ACC112 (cell line): ENCODE results near the gene LRRN2.
A peak's percentile ranks its signal among the peaks of the same experiment; 100 is the strongest.

ENCODE experiments used
- H2AFZ ChIP-seq: fragments of 200-600 bp; sonication (generic); one replicate; pipeline ENCODE4 v1.6.0; 2017; ENCODE audit warnings: antibody characterized with exemption, low read length; ENCODE audit not compliant: unreplicated experiment
- H3K27ac ChIP-seq: fragments of 200-600 bp; sonication (generic); 2 replicates; pipeline ENCODE4 v1.5.1; 2014; ENCODE audit warnings: low read depth, mild to moderate bottlenecking, antibody characterized with exemption, low read length, moderate library complexity
- H3K27me3 ChIP-seq: fragments of 200-600 bp; sonication (generic); 2 replicates; pipeline ENCODE4 v1.6.1; 2014; ENCODE audit warnings: mild to moderate bottlenecking, antibody characterized with exemption, low read length, moderate library complexity, mixed read lengths; ENCODE audit not compliant: insufficient read depth
- H3K36me3 ChIP-seq: fragments of 200-600 bp; sonication (generic); 2 replicates; pipeline ENCODE4 v1.6.1; 2016; ENCODE audit warnings: mild to moderate bottlenecking, antibody characterized with exemption, low read length, moderate library complexity, mixed read lengths; ENCODE audit not compliant: insufficient read depth
- H3K4me1 ChIP-seq: fragments of 200-600 bp; sonication (generic); one replicate; pipeline ENCODE4 v1.6.1; 2016; ENCODE audit warnings: low read length, mixed read lengths; ENCODE audit not compliant: insufficient read depth, unreplicated experiment, control insufficient read depth
- H3K4me3 ChIP-seq: fragments of 200-600 bp; sonication (generic); 2 replicates; pipeline ENCODE4 v1.5.1; 2014; ENCODE audit warnings: mild to moderate bottlenecking, low read depth, low read length
- H3K79me2 ChIP-seq: fragments of 200-600 bp; sonication (generic); one replicate; pipeline ENCODE4 v1.6.0; 2016; ENCODE audit warnings: low read length; ENCODE audit not compliant: control insufficient read depth, unreplicated experiment, insufficient read depth

LRRN2 gene

GRCh38 chr1:204599596-204599995, 85.9 kb downstream of the LRRN2 start:
- no peak overlapping the region for H3K4me3 ChIP-seq
- no peak overlapping the region for H3K27ac ChIP-seq

GRCh38 chr1:204599098-204599497, 86.4 kb downstream of the LRRN2 start:
- peaks cover 26% of the 10 kb centered on the region for H3K27me3 ChIP-seq
- H2AFZ ChIP-seq = no peak overlapping the region
- no peak overlapping the region for H3K4me3 ChIP-seq

More at GRCh38 chr1:204599596-204599995, 85.9 kb downstream of the LRRN2 start:
- H3K36me3 ChIP-seq = no peaks in the 10 kb centered on the region
- H3K4me1 ChIP-seq = no peaks in the 10 kb centered on the region
- peaks cover 26% of the 10 kb centered on the region for H3K27me3 ChIP-seq
- H2AFZ ChIP-seq = no peak overlapping the region
- no peaks in the 10 kb centered on the region for H3K79me2 ChIP-seq

GRCh38 chr1:204598319-204598969, 87.1 kb downstream of the LRRN2 start:
- no peak overlapping the region for H2AFZ ChIP-seq
- peaks cover 20% of the 10 kb centered on the region for H3K27me3 ChIP-seq
- H3K4me3 ChIP-seq = no peak overlapping the region
- H3K79me2 ChIP-seq = no peaks in the 10 kb centered on the region
- H3K36me3 ChIP-seq = no peaks in the 10 kb centered on the region
- no peaks in the 10 kb centered on the region for H3K4me1 ChIP-seq
- H3K27ac ChIP-seq = no peak overlapping the region

More at GRCh38 chr1:204599098-204599497, 86.4 kb downstream of the LRRN2 start:
- Histone ChIP-seq H3K4me1 (no peaks in the 10 kb centered on the region), H3K36me3 (no peaks in the 10 kb centered on the region), H3K79me2 (no peaks in the 10 kb centered on the region), H3K27ac (no peak overlapping the region)

- no peaks in the 10 kb centered on the region for H3K36me3 ChIP-seq
- no peak overlapping the region for H2AFZ ChIP-seq
- no peak overlapping the region for H3K27ac ChIP-seq
- no peaks in the 10 kb centered on the region for H3K79me2 ChIP-seq
- no peak overlapping the region for H3K4me3 ChIP-seq
- peaks cover 18% of the 10 kb centered on the region for H3K4me1 ChIP-seq
- no peaks in the 10 kb centered on the region for H3K27me3 ChIP-seq
These were observed 93.1 kb downstream of the LRRN2 start for GRCh38 chr1:204592246-204592948.

GRCh38 chr1:204591473-204592090, 94.0 kb downstream of the LRRN2 start:
- Histone ChIP-seq H2AFZ (no peak overlapping the region), H3K4me1 (peaks cover 18% of the 10 kb centered on the region), H3K27ac (no peak overlapping the region), H3K27me3 (no peaks in the 10 kb centered on the region), H3K36me3 (no peaks in the 10 kb centered on the region), H3K4me3 (0 out of 2 replicates have a peak overlapping the region, but pooled peaks have one; percentile 16), H3K79me2 (no peaks in the 10 kb centered on the region)

- no peaks in the 10 kb centered on the region for H3K36me3 ChIP-seq
- H3K27me3 ChIP-seq = no peaks in the 10 kb centered on the region
- no peak overlapping the region for H3K4me3 ChIP-seq
- no peaks in the 10 kb centered on the region for H3K79me2 ChIP-seq
- H3K4me1 ChIP-seq = peaks cover 18% of the 10 kb centered on the region
- no peak overlapping the region for H2AFZ ChIP-seq
- no peak overlapping the region for H3K27ac ChIP-seq
These were observed 96.0 kb downstream of the LRRN2 start for GRCh38 chr1:204589409-204590038.

GRCh38 chr1:204588826-204589225, 96.7 kb downstream of the LRRN2 start:
- Histone ChIP-seq H3K4me3 (no peak overlapping the region), H3K27ac (no peak overlapping the region), H2AFZ (no peak overlapping the region), H3K36me3 (no peaks in the 10 kb centered on the region), H3K4me1 (peaks cover 18% of the 10 kb centered on the region), H3K27me3 (no peaks in the 10 kb centered on the region), H3K79me2 (no peaks in the 10 kb centered on the region)

GRCh38 chr1:204587621-204588020, 97.9 kb downstream of the LRRN2 start:
- H3K27ac ChIP-seq = no peak overlapping the region
- H3K4me3 ChIP-seq = no peak overlapping the region
- no peaks in the 10 kb centered on the region for H3K36me3 ChIP-seq
- H2AFZ ChIP-seq = no peak overlapping the region
- H3K4me1 ChIP-seq = peaks cover 16% of the 10 kb centered on the region
- no peaks in the 10 kb centered on the region for H3K79me2 ChIP-seq
- H3K27me3 ChIP-seq = no peaks in the 10 kb centered on the region

GRCh38 chr1:204584699-204585372, 100.7 kb downstream of the LRRN2 start:
- H3K36me3 ChIP-seq = no peaks in the 10 kb centered on the region
- no peaks in the 10 kb centered on the region for H3K4me1 ChIP-seq
- H3K27ac ChIP-seq = no peak overlapping the region
- H3K79me2 ChIP-seq = no peaks in the 10 kb centered on the region
- H3K27me3 ChIP-seq = no peaks in the 10 kb centered on the region
- H3K4me3 ChIP-seq = no peak overlapping the region
- H2AFZ ChIP-seq = no peak overlapping the region

- Histone ChIP-seq H3K79me2 (no peaks in the 10 kb centered on the region), H2AFZ (no peak overlapping the region), H3K36me3 (no peaks in the 10 kb centered on the region), H3K4me1 (peaks cover 6% of the 10 kb centered on the region), H3K4me3 (no peak overlapping the region), H3K27ac (no peak overlapping the region), H3K27me3 (no peaks in the 10 kb centered on the region)
These were observed 101.5 kb downstream of the LRRN2 start for GRCh38 chr1:204583909-204584632.
